ENCODE data around the gene COX6B1. TPM values are rescaled to one million over a fixed set of nuclear protein-coding genes. Genes with fewer than 3 reads are reported as not detected.

The COX6B1 gene
- total RNA-seq, 3 donors from 2014 or later (not counting 1 experiment from before 2014, with no cell fraction given): 213 to 247 (median 215) TPM

- H3K27me3 Mint-ChIP-seq (ENCODE audit: low read depth in 2 of 2): peaks cover 26 to 29% of the 10 kb centered on the region in 2 donors
- TF ChIP-seq, protein P1, sequence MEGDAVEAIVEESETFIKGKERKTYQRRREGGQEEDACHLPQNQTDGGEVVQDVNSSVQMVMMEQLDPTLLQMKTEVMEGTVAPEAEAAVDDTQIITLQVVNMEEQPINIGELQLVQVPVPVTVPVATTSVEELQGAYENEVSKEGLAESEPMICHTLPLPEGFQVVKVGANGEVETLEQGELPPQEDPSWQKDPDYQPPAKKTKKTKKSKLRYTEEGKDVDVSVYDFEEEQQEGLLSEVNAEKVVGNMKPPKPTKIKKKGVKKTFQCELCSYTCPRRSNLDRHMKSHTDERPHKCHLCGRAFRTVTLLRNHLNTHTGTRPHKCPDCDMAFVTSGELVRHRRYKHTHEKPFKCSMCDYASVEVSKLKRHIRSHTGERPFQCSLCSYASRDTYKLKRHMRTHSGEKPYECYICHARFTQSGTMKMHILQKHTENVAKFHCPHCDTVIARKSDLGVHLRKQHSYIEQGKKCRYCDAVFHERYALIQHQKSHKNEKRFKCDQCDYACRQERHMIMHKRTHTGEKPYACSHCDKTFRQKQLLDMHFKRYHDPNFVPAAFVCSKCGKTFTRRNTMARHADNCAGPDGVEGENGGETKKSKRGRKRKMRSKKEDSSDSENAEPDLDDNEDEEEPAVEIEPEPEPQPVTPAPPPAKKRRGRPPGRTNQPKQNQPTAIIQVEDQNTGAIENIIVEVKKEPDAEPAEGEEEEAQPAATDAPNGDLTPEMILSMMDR (IDR thresholded peaks at IDR 0.05): no peak
- no peak overlapping the region for H3K27ac Mint-ChIP-seq
- 82% methylated on average over 6 of the region's 6 CpGs for WGBS (ENCODE audit: insufficient coverage)
- Histone ChIP-seq H3K27me3 (ENCODE audit: control insufficient read depth, insufficient read depth, low read length) (peaks cover 11% of the 10 kb centered on the region), H3K4me3 (ENCODE audit: low read length) (no peak overlapping the region), H3K36me3 (ENCODE audit: control insufficient read depth, insufficient read depth, low read length) (peaks cover 7% of the 10 kb centered on the region), H3K27ac (ENCODE audit: low read length) (no peak overlapping the region), H3K4me1 (ENCODE audit: control insufficient read depth, insufficient read depth, low read length) (peaks cover 12% of the 10 kb centered on the region), H3K9me3 (ENCODE audit: control insufficient read depth, insufficient read depth, low read length) (no peaks in the 10 kb centered on the region)
- peaks cover 0 to 8% of the 10 kb centered on the region in 2 donors for H3K4me1 Mint-ChIP-seq
- DNase-seq: no peak
- H3K36me3 Mint-ChIP-seq: no peaks in the 10 kb centered on the region
- no peak overlapping the region for H3K4me3 Mint-ChIP-seq
- no peak for ATAC-seq
- no peaks in the 10 kb centered on the region for H3K9me3 Mint-ChIP-seq
- intact Hi-C loops (cut with micrococcal nuclease): no loop called here
These were observed 21.4 kb downstream of the COX6B1 start for GRCh38 chr19:35669566-35669965.

- Mint-ChIP-seq H3K36me3 (no peaks in the 10 kb centered on the region), H3K4me1 (peaks cover 0 to 8% of the 10 kb centered on the region in 2 donors), H3K9me3 (no peaks in the 10 kb centered on the region), H3K27ac (no peak overlapping the region), H3K27me3 (ENCODE audit: low read depth in 2 of 2) (peaks cover 26 to 30% of the 10 kb centered on the region in 2 donors), H3K4me3 (no peak overlapping the region)
- DNase-seq: no peak
- Histone ChIP-seq H3K27me3 (ENCODE audit: control insufficient read depth, insufficient read depth, low read length) (peaks cover 11% of the 10 kb centered on the region), H3K4me1 (ENCODE audit: control insufficient read depth, insufficient read depth, low read length) (peaks cover 12% of the 10 kb centered on the region), H3K9me3 (ENCODE audit: control insufficient read depth, insufficient read depth, low read length) (no peaks in the 10 kb centered on the region), H3K27ac (ENCODE audit: low read length) (no peak overlapping the region), H3K4me3 (ENCODE audit: low read length) (no peak overlapping the region), H3K36me3 (ENCODE audit: control insufficient read depth, insufficient read depth, low read length) (peaks cover 6% of the 10 kb centered on the region)
- TF ChIP-seq, protein P1 (IDR thresholded peaks at IDR 0.05): no peak
- intact Hi-C loops (cut with micrococcal nuclease): no loop called here
- no peak for ATAC-seq
- 71% methylated on average over 4 of the region's 4 CpGs for WGBS (ENCODE audit: insufficient coverage)
These were observed 21.9 kb downstream of the COX6B1 start for GRCh38 chr19:35669974-35670373.

DNA sequence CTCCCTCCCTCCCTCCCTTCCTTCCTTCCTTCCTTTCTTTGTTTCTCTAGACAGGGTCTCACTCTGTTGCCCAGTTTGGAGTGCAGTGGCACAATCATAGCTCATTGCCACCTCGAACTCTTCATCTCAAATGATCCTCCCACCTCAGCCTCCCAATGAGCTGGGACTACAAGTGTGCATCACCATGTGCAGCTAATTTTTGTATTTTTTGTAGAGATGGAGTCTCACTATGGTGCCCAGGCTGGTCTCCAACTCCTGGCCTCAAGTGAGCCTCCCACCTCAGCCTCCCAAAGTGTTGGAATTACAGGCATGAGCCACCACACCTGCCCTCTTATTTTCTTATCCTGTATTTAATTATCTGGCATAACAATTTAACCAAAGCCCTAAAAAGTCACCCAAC, 22.6 kb downstream of the COX6B1 start:
- TF ChIP-seq, protein P1 (IDR thresholded peaks at IDR 0.05): no peak
- intact Hi-C loops (cut with micrococcal nuclease): no loop called here
- 83% methylated on average over 1 of the region's 1 CpG for WGBS (ENCODE audit: insufficient coverage)
- Mint-ChIP-seq H3K27ac (no peak overlapping the region), H3K36me3 (no peaks in the 10 kb centered on the region), H3K9me3 (no peaks in the 10 kb centered on the region), H3K4me1 (peaks cover 0 to 8% of the 10 kb centered on the region in 2 donors), H3K4me3 (no peak overlapping the region), H3K27me3 (ENCODE audit: low read depth in 2 of 2) (peaks cover 27 to 30% of the 10 kb centered on the region in 2 donors)
- H3K9me3 ChIP-seq (ENCODE audit: control insufficient read depth, insufficient read depth, low read length): no peaks in the 10 kb centered on the region
- peaks cover 12% of the 10 kb centered on the region for H3K4me1 ChIP-seq (ENCODE audit: control insufficient read depth, insufficient read depth, low read length)
- DNase-seq (no peak), ATAC-seq (no peak)
- H3K36me3 ChIP-seq (ENCODE audit: control insufficient read depth, insufficient read depth, low read length): no peaks in the 10 kb centered on the region
- no peak overlapping the region for H3K27ac ChIP-seq (ENCODE audit: low read length)
- H3K27me3 ChIP-seq (ENCODE audit: control insufficient read depth, insufficient read depth, low read length): peaks cover 11% of the 10 kb centered on the region
- H3K4me3 ChIP-seq (ENCODE audit: low read length): no peak overlapping the region

GRCh38 chr19:35671818-35672217, 23.7 kb downstream of the COX6B1 start:
- H3K9me3 ChIP-seq (ENCODE audit: control insufficient read depth, insufficient read depth, low read length): no peaks in the 10 kb centered on the region
- Mint-ChIP-seq H3K27ac (no peak overlapping the region), H3K36me3 (no peaks in the 10 kb centered on the region), H3K4me1 (peaks cover 0 to 8% of the 10 kb centered on the region in 2 donors), H3K4me3 (no peak overlapping the region), H3K27me3 (ENCODE audit: low read depth in 2 of 2) (peaks cover 34 to 35% of the 10 kb centered on the region in 2 donors), H3K9me3 (no peaks in the 10 kb centered on the region)
- no peaks in the 10 kb centered on the region for H3K36me3 ChIP-seq (ENCODE audit: control insufficient read depth, insufficient read depth, low read length)
- TF ChIP-seq, protein P1 (IDR thresholded peaks at IDR 0.05): no peak
- H3K27me3 ChIP-seq (ENCODE audit: control insufficient read depth, insufficient read depth, low read length): peaks cover 11% of the 10 kb centered on the region
- ATAC-seq (no peak), DNase-seq (no peak)
- H3K4me1 ChIP-seq (ENCODE audit: control insufficient read depth, insufficient read depth, low read length): peaks cover 12% of the 10 kb centered on the region
- H3K27ac ChIP-seq (ENCODE audit: low read length): no peak overlapping the region
- no peak overlapping the region for H3K4me3 ChIP-seq (ENCODE audit: low read length)
- 43% methylated on average over 3 of the region's 3 CpGs for WGBS (ENCODE audit: insufficient coverage)
- intact Hi-C loops (cut with micrococcal nuclease): no loop called here
